ENCODE measurements around the gene ALDH8A1. TPM values are rescaled to one million over a fixed set of nuclear protein-coding genes. Genes with fewer than 3 reads are reported as not detected.

Gene ALDH8A1
- polyA plus RNA-seq, 2 of the 4 experiments (the other 2 are of a cell fraction): 0.18 to 0.85 TPM

GRCh38 chr6:134909701-134910592 lies 40.0 kb downstream of the ALDH8A1 start:
- H3K9me3 ChIP-seq: no peaks in the 10 kb centered on the region
- CTCF ChIA-PET: interaction anchor here (0.5 to 1.3 kb wide), 5 partner anchors 9 to 736 kb away, joined by 3 to 4 read pairs (median 3); no protein-coding TSS in a partner anchor
- TF ChIP-seq ELK1 (IDR thresholded peaks at IDR 0.05; ENCODE audit: low read depth, low read length) (no peak), HMGXB4 (CRISPR knock-in tag; IDR thresholded peaks at IDR 0.05; ENCODE audit: borderline replicate concordance) (no peak), POLR2A (IDR thresholded peaks at IDR 0.05; ENCODE audit: low read length) (no peak), PHF8 (IDR thresholded peaks at IDR 0.05; ENCODE audit: borderline replicate concordance, low read depth) (no peak), BCL3 (IDR thresholded peaks at IDR 0.05) (no peak), HOXA7 (CRISPR knock-in tag; IDR thresholded peaks at IDR 0.05) (no peak), NR3C1 (IDR thresholded peaks at IDR 0.05) (no peak), HES2 (IDR thresholded peaks at IDR 0.05) (no peak), CHD4 (IDR thresholded peaks at IDR 0.05; ENCODE audit: borderline replicate concordance) (no peak), POLR2AphosphoS2 (conservative IDR thresholded peaks at IDR 0.05; ENCODE audit: low read length) (no peak), PBX3 (IDR thresholded peaks at IDR 0.05) (no peak), RCOR1 (IDR thresholded peaks at IDR 0.05; ENCODE audit: low read depth, low read length) (no peak)
- FAIRE-seq: no peak
- WGBS (ENCODE audit: missing lambda C conversion rate): 80% methylated on average over 9 of the region's 11 CpGs
- H3K4me2 ChIP-seq: peak overlapping the region; percentile 87
- no peak for DNase-seq (ENCODE audit: low read depth in 1 of 2, low spot score in 1 of 2)
- H3K4me3 ChIP-seq: 0 out of 3 replicates have a peak overlapping the region, but pooled peaks have one; percentile 21
- POLR2A ChIA-PET: interaction anchor here (1.3 kb wide), 1 partner anchor 736 kb away, joined by 3 read pairs; no protein-coding TSS in a partner anchor
- H3K27ac ChIP-seq: peak overlapping the region; percentile 85 to 92
- 0 out of 6 replicates have a peak, but pooled peaks of 1 of the 2 experiments have one; percentile 18 for ATAC-seq
- H3K4me1 ChIP-seq: peaks cover 32% of the 10 kb centered on the region

- TF ChIP-seq MAX (IDR thresholded peaks at IDR 0.05) (peak; percentile 85), HOXB13 (CRISPR knock-in tag; IDR thresholded peaks at IDR 0.05; ENCODE audit: low read depth) (peak; percentile 20; the same call in 1 of the 2 replicates), MAFK (IDR thresholded peaks at IDR 0.05; ENCODE audit: partially characterized antibody) (peak; percentile 65), FOSL2 (IDR thresholded peaks at IDR 0.05) (peak; percentile 52; the same call in 1 of the 2 replicates), FOSL2 (CRISPR knock-in tag; IDR thresholded peaks at IDR 0.05) (peak; percentile 83), PBX3 (IDR thresholded peaks at IDR 0.05) (peak; percentile 28; the same call in 1 of the 2 replicates), E2F6 (IDR thresholded peaks at IDR 0.05; ENCODE audit: borderline replicate concordance, low read depth) (peak; percentile 69; the same call in 1 of the 2 replicates), GATA3 (IDR thresholded peaks at IDR 0.05; ENCODE audit: borderline replicate concordance) (peak; percentile 70; the same call in 1 of the 2 replicates), JUNB (IDR thresholded peaks at IDR 0.05) (peak; percentile 77), HEYL (CRISPR knock-in tag; IDR thresholded peaks at IDR 0.05) (no peak), ZFP36 (IDR thresholded peaks at IDR 0.05; ENCODE audit: borderline replicate concordance, partially characterized antibody) (no peak), HOXA7 (CRISPR knock-in tag; IDR thresholded peaks at IDR 0.05) (no peak), JUN (IDR thresholded peaks at IDR 0.05) (0 out of 5 replicates have a peak, but pooled peaks have one; percentile 26 to 27), EP300 (IDR thresholded peaks at IDR 0.05) (peak; percentile 22 to 64; a peak in 2 of 5 replicates), CEBPB (IDR thresholded peaks at IDR 0.05) (peak in 1 of 2 experiments; percentile 24; a peak in 1 of 4 replicates)
- CTCF ChIA-PET: interaction anchor here (0.8 to 1.6 kb wide), 5 partner anchors 26 to 36 kb away, joined by 3 to 11 read pairs (median 3); no protein-coding TSS in a partner anchor
- 2% methylated on average over 11 of the region's 12 CpGs for WGBS (ENCODE audit: missing lambda C conversion rate)
- ATAC-seq: peak; percentile 96 to 97
- POLR2A ChIA-PET: interaction anchor here (0.7 to 1.3 kb wide), 2 partner anchors 735 to 931 kb away, joined by 3 to 6 read pairs; no protein-coding TSS in a partner anchor
- DNase-seq (ENCODE audit: low read depth in 1 of 2, low spot score in 1 of 2): peak; percentile 58 to 84
- Histone ChIP-seq H3K4me3 (peak overlapping the region; percentile 21; the same call in 2 of the 3 replicates), H3K27ac (peak overlapping the region; percentile 85 to 92), H3K9me3 (no peaks in the 10 kb centered on the region), H3K4me1 (peaks cover 32% of the 10 kb centered on the region), H3K4me2 (peak overlapping the region; percentile 87)
- FAIRE-seq: no peak
Observed at GRCh38 chr6:134908906-134909516, 40.9 kb downstream of the ALDH8A1 start.

All from A549 (cell line).